Measurements from ENCODE around the gene LCORL.
"Not testable (repeated sequence)": the region's sequence is repeated elsewhere in the genome, so short reads cannot be mapped to it uniquely, and the experiment has no call there.

Gene LCORL

GRCh38 chr4:17924189-17924588, 97.4 kb downstream of the LCORL start:
- DNase-seq, result no peak

- DNase-seq, result no peak
These were observed 100.1 kb downstream of the LCORL start for GRCh38 chr4:17921451-17921850.

GRCh38 chr4:17920681-17921080, 100.9 kb downstream of the LCORL start:
- DNase-seq, result no peak

- no peak for DNase-seq
These were observed 106.1 kb downstream of the LCORL start for GRCh38 chr4:17915439-17915838.

GRCh38 chr4:17912011-17912410, 109.5 kb downstream of the LCORL start:
- DNase-seq, result no peak

GRCh38 chr4:17911608-17912007, 109.9 kb downstream of the LCORL start:
- no peak for DNase-seq

- no peak for DNase-seq
These were observed 123.0 kb downstream of the LCORL start for GRCh38 chr4:17898553-17899055.

- DNase-seq, result no peak
These were observed 126.1 kb downstream of the LCORL start for GRCh38 chr4:17895481-17895880.

GRCh38 chr4:17894421-17894820, 127.1 kb downstream of the LCORL start:
- DNase-seq, result no peak

GRCh38 chr4:17889692-17890091, 131.9 kb downstream of the LCORL start:
- no peak for DNase-seq

GRCh38 chr4:17884511-17884910, 137.0 kb downstream of the LCORL start:
- no peak for DNase-seq

- DNase-seq, result no peak
These were observed 137.5 kb downstream of the LCORL start for GRCh38 chr4:17884063-17884462.

GRCh38 chr4:17877661-17878060, 143.9 kb downstream of the LCORL start:
- no peak for DNase-seq

- DNase-seq, result no peak
These were observed 144.6 kb downstream of the LCORL start for GRCh38 chr4:17876943-17877342.

- no peak for DNase-seq
These were observed 146.0 kb downstream of the LCORL start for GRCh38 chr4:17875402-17876070.

GRCh38 chr4:17869327-17869726, 152.2 kb downstream of the LCORL start:
- no peak for DNase-seq

GRCh38 chr4:17867276-17867675, 154.3 kb downstream of the LCORL start:
- no peak for DNase-seq

- DNase-seq, result no peak
These were observed 154.7 kb downstream of the LCORL start for GRCh38 chr4:17866810-17867209.

- no peak for DNase-seq
These were observed 155.6 kb downstream of the LCORL start for GRCh38 chr4:17865866-17866363.

- not testable (repeated sequence) for DNase-seq
These were observed 159.6 kb downstream of the LCORL start for GRCh38 chr4:17861906-17862305.

- DNase-seq, result no peak
These were observed 161.7 kb downstream of the LCORL start for GRCh38 chr4:17859793-17860406.

- no peak for DNase-seq
These were observed 167.5 kb downstream of the LCORL start for GRCh38 chr4:17854036-17854435.

- no peak for DNase-seq
These were observed 169.6 kb downstream of the LCORL start for GRCh38 chr4:17851959-17852358.

- DNase-seq, result not testable (repeated sequence)
These were observed 171.3 kb downstream of the LCORL start for GRCh38 chr4:17850295-17850694.

- no peak for DNase-seq
These were observed 175.3 kb downstream of the LCORL start for GRCh38 chr4:17846266-17846665.

All from NCI-H1694 (cell line).